Esophagus mucosa (tissue), 1 donor: ENCODE measurements around the gene LRRC45. TPM values are rescaled to one million over a fixed set of nuclear protein-coding genes. Genes with fewer than 3 reads are reported as not detected.
A peak's percentile ranks its signal among the peaks of the same experiment; 100 is the strongest.

Experiments
- ATAC-seq: fragments of 200-7000 bp; cut with Tn5 transposase; one replicate; pipeline ENCODE4 v1.9.1; 2020
- total RNA-seq: library from RNA; stranded (reverse); gene quantifications from one replicate; pipeline ENCODE4 v1.2.4, GENCODE V29; 2023
- donor health status: DM: yes; HTN: yes; CAD: no.

The LRRC45 gene
- total RNA-seq, 1 donor from 2014 or later: 8.4 TPM

GRCh38 chr17:82008258-82008940, 14.7 kb upstream of the LRRC45 start:
- no peak for ATAC-seq

GRCh38 chr17:82008941-82009405, 14.1 kb upstream of the LRRC45 start:
- no peak for ATAC-seq

- no peak for ATAC-seq
Measured at GRCh38 chr17:82009413-82009812, 13.7 kb upstream of the LRRC45 start.

GRCh38 chr17:82010575-82011525, 12.3 kb upstream of the LRRC45 start:
- no peak for ATAC-seq

- no peak for ATAC-seq
Measured at GRCh38 chr17:82011617-82012187, 11.4 kb upstream of the LRRC45 start.

GRCh38 chr17:82012261-82012639, 10.9 kb upstream of the LRRC45 start:
- ATAC-seq: no peak

- ATAC-seq: no peak
Measured at GRCh38 chr17:82012640-82013295, 10.3 kb upstream of the LRRC45 start.

- ATAC-seq: peak; percentile 46
Measured at GRCh38 chr17:82013341-82013740, 9.8 kb upstream of the LRRC45 start.

GRCh38 chr17:82013772-82014321, 9.3 kb upstream of the LRRC45 start:
- no peak for ATAC-seq

- ATAC-seq: peak; percentile 53
Measured at GRCh38 chr17:82014432-82014831, 8.7 kb upstream of the LRRC45 start.

- ATAC-seq: no peak
Measured at GRCh38 chr17:82014971-82015310, 8.2 kb upstream of the LRRC45 start.

GRCh38 chr17:82015311-82015971, 7.7 kb upstream of the LRRC45 start:
- no peak for ATAC-seq

- no peak for ATAC-seq
Measured at GRCh38 chr17:82016061-82016874, 6.8 kb upstream of the LRRC45 start.

- no peak for ATAC-seq
Measured at GRCh38 chr17:82016875-82017459, 6.1 kb upstream of the LRRC45 start.

GRCh38 chr17:82017612-82018151, 5.4 kb upstream of the LRRC45 start:
- no peak for ATAC-seq

- no peak for ATAC-seq
Measured at GRCh38 chr17:82018152-82018988, 4.7 kb upstream of the LRRC45 start.

GRCh38 chr17:82018989-82019689, 4.0 kb upstream of the LRRC45 start:
- ATAC-seq: no peak

- ATAC-seq: no peak
Measured at GRCh38 chr17:82019690-82020571, 3.2 kb upstream of the LRRC45 start.
